MCF 10A (cell line): ENCODE results near the gene NOM1. TPM values are rescaled to one million over a fixed set of nuclear protein-coding genes. Genes with fewer than 3 reads are reported as not detected.

Experiments
- BruUV-seq: library from RNA; stranded (reverse); fragments of 400-500 nt; replicated peaks from 2 replicates; lab custom pipeline; 2021; lab: Mats Ljungman, UMichigan
- CTCF ChIA-PET: fragments of 300-600 bp; sonication (Branson Sonifier 250); formaldehyde crosslinking; extraction: SDS; loops from one replicate; lab custom pipeline; 2021; ENCODE audit warnings: antibody characterized with exemption, inconsistent platforms; lab: Yijun Ruan, JAX
- POLR2A ChIA-PET: fragments of 300-600, 350-650 bp; sonication (Branson Sonifier 250); formaldehyde crosslinking; extraction: SDS; loops from one replicate; lab custom pipeline; 2020; ENCODE audit warnings: antibody characterized with exemption, inconsistent platforms; lab: Yijun Ruan, JAX
- DNase-seq: peaks from one replicate; pipeline ENCODE4 v3.0.0-alpha.2; 2018; ENCODE audit not compliant: unreplicated experiment
- H3K27ac Mint-ChIP-seq: one replicate; pipeline ENCODE4 v1.8.0; 2022; ENCODE audit warnings: mild to moderate bottlenecking, low read depth, mixed read lengths; ENCODE audit not compliant: unreplicated experiment
- H3K27me3 Mint-ChIP-seq: one replicate; pipeline ENCODE4 v1.8.0; 2022; ENCODE audit warnings: mixed read lengths; ENCODE audit not compliant: insufficient read depth, unreplicated experiment
- H3K36me3 Mint-ChIP-seq: one replicate; pipeline ENCODE4 v1.8.0; 2022; ENCODE audit warnings: mild to moderate bottlenecking, moderate library complexity, mixed read lengths; ENCODE audit not compliant: insufficient read depth, unreplicated experiment
- H3K4me1 Mint-ChIP-seq: one replicate; pipeline ENCODE4 v1.8.0; 2022; ENCODE audit warnings: mixed read lengths; ENCODE audit not compliant: insufficient read depth, unreplicated experiment
- H3K4me3 Mint-ChIP-seq: one replicate; pipeline ENCODE4 v1.8.0; 2022; ENCODE audit warnings: mild to moderate bottlenecking, moderate library complexity, mixed read lengths; ENCODE audit not compliant: unreplicated experiment
- H3K9me3 Mint-ChIP-seq: one replicate; pipeline ENCODE4 v1.8.0; 2022; ENCODE audit warnings: mixed read lengths; ENCODE audit not compliant: unreplicated experiment
- CTCF ChIP-seq: fragments of 200-600 bp; IDR thresholded peaks from one replicate; pipeline ENCODE4 v1.8.0; 2022; ENCODE audit warnings: antibody characterized with exemption, mild to moderate bottlenecking; ENCODE audit not compliant: unreplicated experiment
- intact Hi-C: fragments of 100-400 bp; cut with micrococcal nuclease; formaldehyde crosslinking; loops from 2 replicates; pipeline ENCODE4 v1.14.1; 2022
- total RNA-seq: library from RNA; stranded (reverse); gene quantifications from 2 replicates; pipeline ENCODE4 v1.2.3, GENCODE V29; 2022

NOM1 gene
- total RNA-seq, 1 experiment from 2014 or later = 34.1 TPM

- intact Hi-C loops = no loop called here
- H3K27ac Mint-ChIP-seq = no peak overlapping the region
- H3K4me3 Mint-ChIP-seq = no peak overlapping the region
- BruUV-seq = no TSS peak
- no peaks in the 10 kb centered on the region for H3K9me3 Mint-ChIP-seq
- CTCF ChIA-PET = interaction anchor here (0.6 to 1.0 kb wide), 2 partner anchors 23 to 78 kb away, joined by 3 to 6 read pairs; no protein-coding TSS in a partner anchor
- DNase-seq = no peak
- no peaks in the 10 kb centered on the region for H3K27me3 Mint-ChIP-seq
- TF ChIP-seq CTCF = no peak
- POLR2A ChIA-PET = no interaction called here
- peaks cover 6% of the 10 kb centered on the region for H3K4me1 Mint-ChIP-seq
- H3K36me3 Mint-ChIP-seq = no peaks in the 10 kb centered on the region
Measured at GRCh38 chr7:157001920-157002818, 52.7 kb downstream of the NOM1 start.

GRCh38 chr7:157002819-157003421 lies 53.4 kb downstream of the NOM1 start:
- H3K36me3 Mint-ChIP-seq = no peaks in the 10 kb centered on the region
- no peak overlapping the region for H3K27ac Mint-ChIP-seq
- H3K4me1 Mint-ChIP-seq = peaks cover 6% of the 10 kb centered on the region
- H3K27me3 Mint-ChIP-seq = no peaks in the 10 kb centered on the region
- ChIA-PET POLR2A (no interaction called here), CTCF (interaction anchor here (1.0 kb wide), 1 partner anchor 77 kb away, joined by 3 read pairs; no protein-coding TSS in a partner anchor)
- no peak for DNase-seq
- no peak for TF ChIP-seq CTCF
- no peaks in the 10 kb centered on the region for H3K9me3 Mint-ChIP-seq
- H3K4me3 Mint-ChIP-seq = no peak overlapping the region
- intact Hi-C loops = no loop called here
- no TSS peak for BruUV-seq

- Mint-ChIP-seq H3K9me3 (no peaks in the 10 kb centered on the region), H3K4me1 (peaks cover 6% of the 10 kb centered on the region), H3K27ac (no peak overlapping the region), H3K4me3 (no peak overlapping the region), H3K36me3 (no peaks in the 10 kb centered on the region), H3K27me3 (no peaks in the 10 kb centered on the region)
- no peak for DNase-seq
- no TSS peak for BruUV-seq
- TF ChIP-seq CTCF = no peak
- POLR2A ChIA-PET = no interaction called here
- CTCF ChIA-PET = interaction anchor here (1.0 kb wide), 1 partner anchor 77 kb away, joined by 3 read pairs; no protein-coding TSS in a partner anchor
- intact Hi-C loops = no loop called here
Measured at GRCh38 chr7:157003445-157003755, 53.9 kb downstream of the NOM1 start.

GRCh38 chr7:157003756-157004520 lies 54.4 kb downstream of the NOM1 start:
- TF ChIP-seq CTCF = no peak
- POLR2A ChIA-PET = no interaction called here
- Mint-ChIP-seq H3K4me1 (peaks cover 6% of the 10 kb centered on the region), H3K27ac (no peak overlapping the region), H3K27me3 (no peaks in the 10 kb centered on the region), H3K4me3 (no peak overlapping the region), H3K9me3 (no peaks in the 10 kb centered on the region), H3K36me3 (no peaks in the 10 kb centered on the region)
- DNase-seq = no peak
- no TSS peak for BruUV-seq
- intact Hi-C loops = no loop called here
- CTCF ChIA-PET = no interaction called here
